ENCODE data around the gene B3GALT6. TPM values are rescaled to one million over a fixed set of nuclear protein-coding genes. Genes with fewer than 3 reads are reported as not detected.

B3GALT6 gene
- polyA plus RNA-seq, 3 donors = 1.9 to 8.8 (median 7.2) TPM

GRCh38 chr1:1240822-1241587, 9.0 kb downstream of the B3GALT6 start:
- H3K4me3 Mint-ChIP-seq = no peak overlapping the region
- no peaks in the 10 kb centered on the region for H3K36me3 ChIP-seq (replicated peaks in 1 of 2; ENCODE audit: control insufficient read depth in 1 of 2, insufficient read depth in 2 of 2, low read length in 2 of 2)
- H3K9me3 ChIP-seq (replicated peaks in 1 of 2; ENCODE audit: control insufficient read depth in 1 of 2, insufficient read depth in 1 of 2, low read length in 2 of 2) = no peaks in the 10 kb centered on the region
- no peak overlapping the region for H2AFZ ChIP-seq (ENCODE audit: insufficient read depth, low read depth, low read length, poor library complexity, severe bottlenecking)
- no peaks in the 10 kb centered on the region for H4K20me1 ChIP-seq (ENCODE audit: insufficient read depth, low read length)
- no peak overlapping the region for H3K4me2 ChIP-seq (replicated peaks; ENCODE audit: extremely low read depth, low read length, poor library complexity, severe bottlenecking)
- peaks cover 0 to 14% of the 10 kb centered on the region in 2 donors for H3K27me3 ChIP-seq (ENCODE audit: control insufficient read depth in 2 of 2, insufficient read depth in 2 of 2, low read length in 2 of 2)
- peaks cover 4 to 47% (median 5%) of the 10 kb centered on the region in 3 donors for H3K27me3 Mint-ChIP-seq (ENCODE audit: low read depth in 3 of 3)
- no peak for TF ChIP-seq CTCF (IDR thresholded peaks at IDR 0.05)
- peaks cover 0 to 2% (median 0%) of the 10 kb centered on the region in 7 donors for H3K9me3 Mint-ChIP-seq
- WGBS (ENCODE audit: insufficient coverage) = 53% methylated on average over 18 of the region's 23 CpGs
- no peak overlapping the region for H3K9ac ChIP-seq (ENCODE audit: insufficient read depth, low read length, poor library complexity, severe bottlenecking)
- H3K27ac Mint-ChIP-seq = peak overlapping the region in 1 of 7 donors; percentile 45
- H3K4me3 ChIP-seq (replicated peaks in 1 of 3; ENCODE audit: low read depth in 2 of 3, low read length in 3 of 3) = no peak overlapping the region
- H3K79me2 ChIP-seq (ENCODE audit: insufficient read depth, low read length) = no peaks in the 10 kb centered on the region
- intact Hi-C loops (cut with micrococcal nuclease) = no loop called here
- H3K36me3 Mint-ChIP-seq = no peaks in the 10 kb centered on the region
- no peak overlapping the region for H3K27ac ChIP-seq (ENCODE audit: low read depth in 1 of 2, low read length in 2 of 2)
- no peaks in the 10 kb centered on the region for H3K4me1 ChIP-seq (ENCODE audit: control insufficient read depth in 1 of 2, insufficient read depth in 2 of 2, low read length in 2 of 2)
- no peak for DNase-seq
- H3K4me1 Mint-ChIP-seq = no peaks in the 10 kb centered on the region

GRCh38 chr1:1241588-1242219, 9.7 kb downstream of the B3GALT6 start:
- Mint-ChIP-seq H3K27ac (no peak overlapping the region), H3K9me3 (peaks cover 0 to 2% (median 0%) of the 10 kb centered on the region in 7 donors), H3K36me3 (no peaks in the 10 kb centered on the region), H3K4me1 (no peaks in the 10 kb centered on the region), H3K4me3 (no peak overlapping the region), H3K27me3 (ENCODE audit: low read depth in 3 of 3) (peaks cover 4 to 49% (median 8%) of the 10 kb centered on the region in 3 donors)
- intact Hi-C loops (cut with micrococcal nuclease) = no loop called here
- no peaks in the 10 kb centered on the region for H3K9me3 ChIP-seq (replicated peaks in 1 of 2; ENCODE audit: control insufficient read depth in 1 of 2, insufficient read depth in 1 of 2, low read length in 2 of 2)
- H3K4me2 ChIP-seq (replicated peaks; ENCODE audit: extremely low read depth, low read length, poor library complexity, severe bottlenecking) = no peak overlapping the region
- no peaks in the 10 kb centered on the region for H4K20me1 ChIP-seq (ENCODE audit: insufficient read depth, low read length)
- H3K79me2 ChIP-seq (ENCODE audit: insufficient read depth, low read length) = no peaks in the 10 kb centered on the region
- no peak overlapping the region for H2AFZ ChIP-seq (ENCODE audit: insufficient read depth, low read depth, low read length, poor library complexity, severe bottlenecking)
- no peak overlapping the region for H3K4me3 ChIP-seq (replicated peaks in 1 of 3; ENCODE audit: low read depth in 2 of 3, low read length in 3 of 3)
- H3K4me1 ChIP-seq (ENCODE audit: control insufficient read depth in 1 of 2, insufficient read depth in 2 of 2, low read length in 2 of 2) = no peaks in the 10 kb centered on the region
- no peaks in the 10 kb centered on the region for H3K36me3 ChIP-seq (replicated peaks in 1 of 2; ENCODE audit: control insufficient read depth in 1 of 2, insufficient read depth in 2 of 2, low read length in 2 of 2)
- WGBS (ENCODE audit: insufficient coverage) = 92% methylated on average over 23 of the region's 26 CpGs
- DNase-seq = no peak
- H3K9ac ChIP-seq (ENCODE audit: insufficient read depth, low read length, poor library complexity, severe bottlenecking) = no peak overlapping the region
- peaks cover 0 to 15% of the 10 kb centered on the region in 2 donors for H3K27me3 ChIP-seq (ENCODE audit: control insufficient read depth in 2 of 2, insufficient read depth in 2 of 2, low read length in 2 of 2)
- H3K27ac ChIP-seq (ENCODE audit: low read depth in 1 of 2, low read length in 2 of 2) = no peak overlapping the region
- TF ChIP-seq CTCF (IDR thresholded peaks at IDR 0.05) = no peak

Data from CD14-positive monocyte (primary cell).